WTC11 (cell line): ENCODE data around the gene FBLN2.

Experiments used
- ATF3 ChIP-seq: sonication (generic); formaldehyde crosslinking; conservative IDR thresholded peaks from 2 replicates; pipeline ENCODE4 v1.8.1; 2022; ENCODE audit warnings: mild to moderate bottlenecking, missing genetic modification reagents
- CREB1 ChIP-seq: sonication (generic); formaldehyde crosslinking; IDR thresholded peaks from 2 replicates; pipeline ENCODE4 v1.8.0; 2023; ENCODE audit warnings: mild to moderate bottlenecking, missing genetic modification reagents
- CTCF ChIP-seq: fragments of 200-600 bp; IDR thresholded peaks from 2 replicates; pipeline ENCODE4 v1.8.0; 2022; ENCODE audit warnings: antibody characterized with exemption
- ETV6 ChIP-seq: sonication (generic); formaldehyde crosslinking; IDR thresholded peaks from 2 replicates; pipeline ENCODE4 v1.8.1; 2022; ENCODE audit warnings: mild to moderate bottlenecking, missing genetic modification reagents
- USF2 ChIP-seq: sonication (generic); formaldehyde crosslinking; IDR thresholded peaks from 2 replicates; pipeline ENCODE4 v1.8.1; 2023; ENCODE audit warnings: mild to moderate bottlenecking, missing genetic modification reagents, moderate library complexity
- ZBTB21 ChIP-seq: sonication (generic); formaldehyde crosslinking; IDR thresholded peaks from 2 replicates; pipeline ENCODE4 v1.8.1; 2023; ENCODE audit warnings: mild to moderate bottlenecking, missing genetic modification reagents, borderline replicate concordance

- peak; percentile 53; the same call in 1 of the 2 replicates for TF ChIP-seq USF2 (CRISPR knock-in tag)
- TF ChIP-seq CTCF, result no peak
- no peak for TF ChIP-seq CREB1 (CRISPR knock-in tag)
- no peak for TF ChIP-seq ZBTB21 (CRISPR knock-in tag)
- TF ChIP-seq ETV6 (CRISPR knock-in tag), result no peak
- no peak for TF ChIP-seq ATF3 (CRISPR knock-in tag)
Observed at GRCh38 chr3:13507570-13508339, 41.2 kb upstream of the FBLN2 start.
